Upper lobe of left lung (tissue), 4 donors: ENCODE data around the gene AGPS.

Source experiments
- CTCF ChIP-seq, 6 experiments: fragments of 450-650 bp in 4 of 6; fragments of 200-600 bp in 2 of 6; sonication (generic) in 2 of 6; IDR thresholded peaks; one replicate each; pipeline ENCODE4 v1.5.1; 2016 to 2019; ENCODE audit warnings: antibody characterized with exemption in 6 of 6
- EP300 ChIP-seq, 4 donors: sonication (generic); formaldehyde crosslinking; IDR thresholded peaks; one replicate each; pipeline ENCODE4 v1.5.1; 2017; ENCODE audit warnings: antibody characterized with exemption in 4 of 4, control low read depth in 2 of 4
- POLR2A ChIP-seq, 4 donors: fragments of 450-650 bp; IDR thresholded peaks; one replicate each; pipeline ENCODE4 v1.5.1; 2016 to 2017; ENCODE audit warnings: antibody characterized with exemption in 4 of 4, mild to moderate bottlenecking in 2 of 4
- POLR2AphosphoS5 ChIP-seq, 2 donors: sonication (generic); formaldehyde crosslinking; IDR thresholded peaks; one replicate each; pipeline ENCODE4 v1.5.1; 2017; ENCODE audit warnings: antibody characterized with exemption in 2 of 2

DNA sequence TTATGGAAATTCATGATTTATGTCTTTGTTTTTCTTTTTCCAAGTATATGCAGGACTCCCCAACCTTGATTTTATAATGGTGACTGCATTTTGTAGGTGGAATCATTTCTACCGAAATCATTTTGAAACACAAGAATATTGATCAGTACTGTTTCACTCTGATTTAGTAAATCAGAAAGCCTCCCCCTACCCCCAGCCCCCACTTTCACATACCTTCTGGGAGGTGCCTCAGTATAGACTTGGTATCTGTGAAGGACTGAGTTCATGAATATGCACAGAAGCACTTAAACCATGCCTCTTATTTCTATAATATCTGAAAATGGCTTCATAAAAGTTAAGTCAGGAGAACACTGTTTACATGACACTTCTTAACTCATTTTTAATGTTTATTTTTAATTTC, 147.7 kb downstream of the AGPS start:
- TF ChIP-seq POLR2A (IDR thresholded peaks at IDR 0.05) (no peak), POLR2AphosphoS5 (IDR thresholded peaks at IDR 0.05) (no peak), CTCF (IDR thresholded peaks at IDR 0.05) (no peak), EP300 (IDR thresholded peaks at IDR 0.05) (no peak)
